GM19372 (cell line): ENCODE data around the gene BCOR.
A peak's percentile ranks its signal among the peaks of the same experiment; 100 is the strongest.

Experiments used
- ATAC-seq: cut with Tn5 transposase; IDR thresholded peaks from one replicate; pipeline ENCODE4 v1.9.1; 2021; ENCODE audit warnings: mild to moderate bottlenecking, low read depth, moderate library complexity; ENCODE audit not compliant: unreplicated experiment

BCOR gene

DNA sequence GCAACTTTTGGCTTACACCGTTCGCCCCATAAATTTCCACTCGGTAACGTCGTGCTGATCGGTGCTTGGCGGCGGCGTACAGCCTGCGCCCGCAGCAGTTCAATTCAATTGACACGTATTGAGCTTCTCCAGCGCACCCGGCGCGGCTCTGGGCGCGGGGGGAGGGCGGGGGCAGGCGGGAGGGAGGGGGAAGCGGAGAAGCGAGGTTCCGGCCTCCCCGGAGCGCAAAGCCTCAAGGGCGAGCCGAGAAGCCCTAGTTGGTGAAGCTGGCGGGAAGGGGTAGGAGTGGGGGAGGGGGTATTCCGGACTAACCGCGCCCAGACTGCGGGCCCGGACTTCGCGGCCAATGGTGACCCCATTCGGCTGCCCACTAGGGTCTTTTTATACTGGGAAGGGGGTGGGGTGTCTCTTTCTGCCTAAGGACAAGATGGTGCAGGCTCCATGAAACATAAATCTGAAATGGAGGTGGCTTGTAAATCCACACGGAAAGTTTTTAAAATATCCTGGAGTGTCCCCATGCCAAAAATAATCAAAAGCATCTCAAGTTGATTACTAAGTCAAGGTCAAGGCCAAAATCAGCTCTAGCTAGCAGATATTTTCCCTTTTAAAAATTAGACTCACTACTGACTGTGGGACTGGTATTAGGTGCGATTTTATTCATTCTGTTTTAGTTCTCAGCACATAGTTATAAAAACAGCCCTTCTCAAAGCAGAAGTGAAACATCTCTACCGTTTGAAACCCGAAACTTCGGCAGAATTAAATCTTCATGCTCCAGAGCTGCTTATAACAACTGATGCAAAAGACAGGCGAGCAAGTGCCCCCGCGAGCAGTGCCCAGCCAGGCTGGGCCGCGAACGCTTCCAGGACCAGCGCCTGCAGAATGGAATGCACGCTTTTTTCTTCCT lies 1.5 kb upstream of the BCOR start:
- ATAC-seq, result no peak

DNA sequence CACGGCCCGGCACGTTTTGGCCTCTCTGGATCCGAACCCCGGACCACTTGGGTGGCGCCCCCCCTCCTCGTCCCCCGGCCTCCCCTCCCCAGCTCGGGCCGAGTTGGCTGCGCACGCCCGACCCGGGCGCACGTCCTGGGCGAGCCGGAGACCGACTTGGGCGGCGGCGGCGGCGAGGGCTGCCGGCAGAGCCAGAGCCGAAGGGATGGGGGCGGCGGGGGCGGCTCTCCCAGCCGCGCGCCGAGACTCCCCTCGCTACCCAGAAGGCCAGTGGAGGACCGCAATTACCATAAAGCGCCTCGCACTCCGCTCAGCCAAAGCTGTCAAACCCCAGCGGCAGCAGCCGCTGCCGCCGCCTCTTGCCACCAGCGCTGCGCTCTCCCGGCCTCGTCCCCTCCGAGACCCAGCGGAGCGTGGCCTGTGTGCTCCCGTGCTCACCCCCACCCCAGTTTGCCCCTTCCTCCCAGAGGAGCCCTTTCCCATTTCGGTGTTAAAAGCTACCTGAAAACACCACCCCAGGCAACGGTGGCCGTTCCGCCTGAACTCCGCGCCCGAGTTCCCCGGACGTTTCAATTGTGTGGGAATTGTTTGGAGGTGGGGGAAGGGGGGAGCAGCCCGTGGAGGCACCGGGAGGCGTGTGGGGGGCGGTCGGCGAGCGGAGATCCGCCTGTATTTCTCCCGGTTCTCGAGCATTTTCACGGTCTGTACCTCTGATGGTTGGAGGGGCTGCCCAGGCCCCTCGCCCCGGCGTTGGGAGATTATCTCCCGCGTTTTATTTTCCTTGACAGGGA lies 701 bp upstream of the BCOR start:
- peak; percentile 19 for ATAC-seq

DNA sequence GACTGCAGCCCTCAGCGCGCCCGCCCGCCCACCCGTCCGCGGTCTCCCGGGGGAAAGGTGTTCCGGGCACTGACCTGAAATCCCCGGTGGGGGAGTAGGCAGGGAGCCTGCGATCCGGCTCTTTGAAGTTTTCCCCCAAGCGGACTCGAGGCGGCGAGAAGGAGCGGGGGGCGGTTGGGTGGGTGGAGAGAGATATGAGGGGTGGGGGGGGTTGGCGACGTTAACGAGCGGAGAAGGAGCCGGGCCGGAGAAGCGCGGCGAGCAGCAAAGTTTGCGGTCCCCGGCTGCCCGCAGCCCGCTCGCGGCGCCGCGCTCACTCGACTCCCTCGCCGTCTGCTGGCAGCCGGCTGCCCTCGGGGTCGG lies 636 bp downstream of the BCOR start:
- no peak for ATAC-seq

DNA sequence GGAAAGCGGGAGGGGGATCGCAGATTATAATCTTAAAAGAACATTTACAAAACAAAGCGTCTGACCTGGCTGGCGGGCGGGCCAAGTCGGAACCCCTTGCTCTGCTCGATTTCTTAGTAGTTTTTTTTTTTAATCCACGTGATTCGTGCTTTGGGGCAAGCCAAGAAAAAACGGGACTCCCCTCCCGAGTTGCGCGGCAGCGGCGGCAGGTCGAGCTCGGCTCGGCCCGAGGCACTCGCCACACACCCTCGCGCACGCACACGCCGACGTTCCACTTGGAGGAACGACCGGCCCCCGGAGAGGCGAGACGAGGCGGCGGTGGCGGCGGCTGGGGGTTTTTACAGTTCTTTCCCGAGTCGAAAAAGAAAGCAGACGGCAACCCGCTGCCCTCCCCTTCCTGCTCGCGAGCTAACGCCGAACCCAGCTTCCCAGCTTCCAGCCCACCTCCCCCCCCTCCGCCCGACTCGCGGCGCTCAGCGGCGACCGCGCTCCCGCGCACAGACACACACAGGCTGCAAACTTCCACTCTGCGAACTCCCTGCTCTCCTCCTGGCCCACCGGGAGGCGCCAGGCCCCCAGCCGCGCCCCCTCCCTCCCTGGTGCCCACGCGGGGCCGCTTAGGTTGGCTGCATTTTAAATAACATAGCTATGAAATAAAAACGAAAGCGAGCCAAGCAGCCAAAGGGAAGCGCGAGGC lies 1.2 kb downstream of the BCOR start:
- ATAC-seq, result no peak

DNA sequence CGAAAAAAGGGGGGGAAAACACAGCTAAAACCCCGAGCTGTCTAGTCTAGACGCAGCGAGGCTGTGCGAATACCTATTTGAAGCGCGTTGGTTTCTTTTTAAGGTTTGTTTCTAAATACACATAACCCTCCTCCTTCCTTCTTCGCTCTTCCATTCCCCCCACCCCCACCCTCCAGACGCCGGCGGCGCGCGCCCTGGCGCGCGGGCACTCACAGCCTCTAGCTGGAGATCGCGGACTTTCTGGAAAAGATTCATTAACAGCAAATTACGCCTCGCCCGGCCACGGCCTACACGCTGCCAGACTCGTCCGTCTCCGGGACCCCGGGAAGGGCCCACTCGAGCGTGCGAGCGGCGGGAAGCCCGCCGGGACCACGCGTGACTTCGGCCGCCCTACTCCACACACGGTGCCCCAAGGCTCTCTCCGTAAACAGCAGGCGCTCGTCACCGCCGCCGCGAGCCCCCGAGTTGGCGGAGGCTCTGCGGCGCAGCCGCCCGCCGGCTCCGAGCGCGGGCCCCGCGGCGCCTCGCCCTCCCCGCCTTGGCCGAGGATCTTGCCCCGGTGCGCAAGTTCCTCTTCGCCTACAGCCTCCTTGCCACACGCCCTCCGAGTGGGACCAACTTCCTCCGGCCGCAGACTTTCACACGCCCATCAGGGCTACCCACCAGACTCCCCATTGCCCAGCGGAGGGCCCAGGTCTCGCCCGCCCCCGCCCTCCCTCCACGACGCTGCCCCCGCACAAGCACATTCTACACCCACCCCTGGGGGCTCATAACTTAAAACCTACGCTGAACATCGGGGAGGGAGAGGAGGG lies 2.0 kb downstream of the BCOR start:
- ATAC-seq, result no peak

DNA sequence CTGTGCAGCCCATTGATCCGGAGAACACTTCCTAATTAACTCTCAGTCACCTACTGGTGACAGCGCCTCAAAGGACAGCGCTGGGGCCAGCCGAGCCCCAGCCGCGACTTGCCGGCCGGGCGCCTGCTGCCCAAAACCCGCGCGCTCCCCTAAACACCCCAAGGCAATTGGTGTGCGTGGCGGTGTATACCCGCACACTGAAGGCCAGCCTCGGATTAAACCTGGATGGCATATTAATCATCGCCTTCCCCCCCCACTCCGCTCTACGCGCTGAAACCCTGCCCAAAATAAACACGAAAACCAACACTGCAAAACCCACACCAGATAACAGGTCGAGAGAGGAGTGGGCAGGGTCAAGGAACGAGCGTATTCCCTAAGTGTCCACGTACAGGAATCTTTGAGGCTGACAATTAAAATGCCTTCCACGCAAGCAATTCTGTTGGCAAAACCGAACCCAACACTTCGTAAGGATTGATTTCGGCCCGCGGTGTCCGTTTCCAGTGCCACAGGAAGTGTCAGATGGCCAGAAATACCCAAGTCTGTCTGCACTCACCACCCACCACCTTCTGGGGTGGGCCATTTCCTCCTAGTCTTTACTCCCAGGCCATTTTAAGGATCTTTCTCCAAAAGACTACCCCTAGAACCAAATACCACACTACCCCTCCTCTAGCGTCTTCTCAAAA lies 2.7 kb downstream of the BCOR start:
- ATAC-seq, result no peak

DNA sequence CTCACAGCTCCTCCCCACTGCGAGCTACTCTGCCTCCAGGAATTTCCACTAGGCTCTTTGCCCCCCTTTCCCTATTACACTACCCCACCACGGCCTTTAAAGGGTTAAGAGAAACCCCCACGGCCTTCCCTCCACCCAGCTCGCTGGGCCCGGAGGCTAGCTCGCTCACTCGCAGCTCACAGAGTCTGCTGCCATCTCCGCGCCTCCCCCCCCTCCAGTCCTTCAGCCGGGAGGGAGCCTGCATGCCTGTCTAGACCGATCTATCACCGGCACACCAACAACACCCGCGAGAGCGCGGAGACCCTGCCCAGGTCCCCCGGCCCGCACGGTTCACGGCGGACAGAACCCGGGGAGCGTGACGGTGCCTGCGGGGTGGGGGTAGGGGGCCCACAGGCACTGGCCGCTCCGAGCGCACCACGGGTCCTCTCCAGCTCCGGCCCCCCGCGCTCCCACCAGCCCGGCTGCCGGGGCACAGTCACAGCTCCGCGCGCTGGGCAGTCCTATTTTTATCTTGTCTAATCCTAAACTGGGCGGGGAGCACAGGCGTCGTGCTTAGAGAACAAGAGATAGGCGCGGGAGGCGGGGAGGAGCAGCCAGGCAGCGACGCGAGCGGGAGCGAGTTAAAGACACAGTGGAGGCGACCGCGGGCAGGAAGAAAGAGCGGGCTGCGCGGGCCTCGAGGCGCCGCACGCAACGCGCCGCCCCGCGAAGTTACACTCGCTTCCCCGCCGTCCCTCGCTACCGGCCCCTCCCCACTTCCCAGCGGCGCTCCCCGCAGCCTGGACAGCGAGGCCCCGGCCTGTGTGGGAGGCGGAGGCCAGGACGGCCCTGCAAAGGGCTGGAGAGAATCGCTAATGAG lies 3.5 kb downstream of the BCOR start:
- no peak for ATAC-seq

DNA sequence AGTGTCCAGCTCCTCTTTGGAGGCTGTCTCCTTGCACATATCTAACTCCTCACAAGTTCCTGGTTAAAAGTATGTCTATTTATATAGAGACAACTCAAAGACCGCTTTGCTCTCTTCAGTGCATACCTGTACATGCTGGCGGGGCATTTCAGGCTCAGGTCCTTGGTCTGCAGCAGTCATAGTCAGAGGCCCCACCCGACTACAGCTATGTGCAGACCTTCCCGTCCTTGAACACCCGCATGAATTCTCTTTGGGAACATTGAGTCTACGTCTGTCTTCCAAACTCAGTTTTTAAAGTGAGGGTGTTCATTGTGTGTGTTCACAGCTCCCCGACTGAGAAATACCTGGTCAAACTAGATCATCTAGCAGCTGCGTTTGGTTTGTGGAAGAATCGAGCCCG lies 4.2 kb downstream of the BCOR start:
- no peak for ATAC-seq

DNA sequence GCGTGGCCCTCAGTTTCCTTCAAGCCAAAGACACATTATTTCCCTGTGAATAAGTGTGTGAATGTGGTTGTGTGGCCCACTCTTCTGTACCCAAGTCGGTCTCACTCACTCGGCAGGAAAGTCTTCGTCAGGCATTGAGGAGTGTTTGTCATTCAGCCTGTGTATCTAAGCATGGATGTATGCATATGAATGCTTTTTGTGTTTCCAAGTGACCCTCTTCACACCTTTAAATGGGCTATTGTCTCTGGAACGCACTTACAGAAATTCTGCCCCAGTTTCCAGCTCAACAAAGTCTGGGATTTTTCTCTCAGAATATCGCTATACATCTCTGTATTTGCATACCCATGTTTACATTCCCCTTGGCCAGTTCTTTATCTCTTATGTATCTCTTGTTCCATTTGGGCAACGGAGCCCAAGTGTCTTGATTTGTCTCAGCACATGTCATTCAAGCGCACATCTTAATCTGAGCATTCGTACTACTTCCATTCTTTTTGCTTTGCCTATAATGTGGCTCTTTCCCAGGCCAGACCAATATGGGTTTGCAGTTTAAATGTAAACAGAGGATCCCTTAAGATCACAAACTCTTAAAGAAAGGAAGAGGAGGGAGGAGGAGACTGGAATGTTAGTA lies 4.8 kb downstream of the BCOR start:
- no peak for ATAC-seq

DNA sequence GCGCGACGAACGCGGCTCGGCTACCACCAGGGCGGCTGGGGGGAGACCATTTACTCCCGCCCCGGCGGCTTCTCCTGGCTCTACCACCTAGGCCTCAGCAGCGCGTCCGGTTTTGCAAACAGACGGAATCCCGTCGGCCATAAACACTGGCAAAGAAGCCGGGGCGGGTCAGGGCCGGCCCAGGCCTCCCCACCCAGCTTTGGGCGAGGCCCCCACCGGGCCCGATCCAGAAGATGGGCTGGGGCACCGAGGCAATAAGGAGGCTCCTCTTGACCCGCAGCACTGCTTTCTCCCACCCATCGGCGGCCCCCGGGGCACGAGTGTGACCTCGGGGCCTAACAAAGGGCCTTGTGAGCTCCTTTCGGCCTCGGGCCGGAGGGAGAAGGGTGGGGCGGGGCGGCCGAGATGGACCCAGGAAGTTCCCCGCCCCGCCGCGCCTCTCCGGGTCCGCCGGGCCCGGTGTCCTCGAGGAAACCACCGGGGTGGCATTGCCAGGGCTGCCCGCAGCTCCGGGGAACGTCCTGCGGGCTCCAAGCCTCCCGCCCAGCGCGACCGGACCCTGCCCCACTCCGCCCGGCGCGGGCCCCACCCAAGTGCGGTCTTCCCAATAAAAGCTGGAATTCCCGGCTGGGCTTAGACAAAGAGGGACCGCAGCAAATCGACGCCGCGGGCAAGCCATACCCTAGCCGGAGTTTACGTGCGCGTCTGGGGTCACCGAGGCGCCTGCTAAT lies 5.9 kb downstream of the BCOR start:
- no peak for ATAC-seq

DNA sequence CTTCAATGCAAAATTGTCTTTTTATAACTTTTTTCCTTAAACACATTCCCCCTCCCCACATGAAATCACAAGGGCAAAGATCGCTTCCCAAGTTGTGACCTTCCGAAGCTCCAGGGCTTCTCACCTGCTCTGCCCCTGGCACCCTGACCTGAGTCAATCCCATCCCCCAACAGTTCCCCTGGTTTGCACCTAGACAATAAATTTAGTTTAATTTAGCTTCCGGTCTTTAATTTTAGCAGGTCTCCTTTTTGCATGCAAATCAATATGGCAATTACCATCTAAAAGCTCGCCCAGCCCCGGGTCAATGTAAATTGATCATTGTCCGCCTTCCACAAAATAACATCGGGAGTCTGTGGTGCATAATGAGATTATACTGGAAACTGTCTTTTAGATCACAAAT lies 6.8 kb downstream of the BCOR start:
- no peak for ATAC-seq

DNA sequence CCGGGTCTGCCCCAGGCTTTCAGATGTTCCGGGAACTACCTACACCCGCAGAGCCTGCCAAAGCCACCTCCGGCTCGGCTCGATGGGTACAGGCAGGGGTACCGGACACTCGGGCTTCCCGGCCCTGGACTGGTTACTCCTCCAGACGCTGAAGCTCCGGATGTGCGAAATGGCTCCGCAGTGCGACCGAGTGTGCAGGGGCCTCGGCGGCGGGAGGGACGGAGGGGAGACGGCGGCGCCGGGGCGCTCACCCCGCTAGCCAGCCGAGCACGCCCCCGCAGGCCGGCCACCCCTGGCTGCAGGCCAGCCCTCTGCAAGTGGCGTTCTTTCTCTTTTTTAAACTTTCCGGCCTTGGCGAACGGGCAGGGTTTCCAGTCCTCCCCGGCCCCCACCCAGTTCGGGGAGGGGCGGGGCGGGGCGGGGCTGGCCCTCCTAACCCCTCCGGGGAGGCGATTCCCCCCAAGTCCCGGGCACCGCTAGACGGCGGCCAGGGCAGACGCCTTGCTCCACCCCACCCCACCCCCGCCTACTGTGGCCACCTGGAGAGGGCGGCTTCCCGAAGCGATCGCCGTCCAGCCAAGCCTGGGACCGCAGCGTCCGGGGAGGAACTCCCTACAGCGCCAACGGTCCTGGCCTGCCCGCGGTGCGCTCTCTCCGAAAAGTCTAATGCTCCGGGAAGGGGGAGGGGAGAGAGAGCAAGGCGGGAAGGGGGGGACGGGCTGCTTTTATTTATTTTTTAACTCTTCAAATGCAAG lies 7.5 kb downstream of the BCOR start:
- ATAC-seq, result no peak

DNA sequence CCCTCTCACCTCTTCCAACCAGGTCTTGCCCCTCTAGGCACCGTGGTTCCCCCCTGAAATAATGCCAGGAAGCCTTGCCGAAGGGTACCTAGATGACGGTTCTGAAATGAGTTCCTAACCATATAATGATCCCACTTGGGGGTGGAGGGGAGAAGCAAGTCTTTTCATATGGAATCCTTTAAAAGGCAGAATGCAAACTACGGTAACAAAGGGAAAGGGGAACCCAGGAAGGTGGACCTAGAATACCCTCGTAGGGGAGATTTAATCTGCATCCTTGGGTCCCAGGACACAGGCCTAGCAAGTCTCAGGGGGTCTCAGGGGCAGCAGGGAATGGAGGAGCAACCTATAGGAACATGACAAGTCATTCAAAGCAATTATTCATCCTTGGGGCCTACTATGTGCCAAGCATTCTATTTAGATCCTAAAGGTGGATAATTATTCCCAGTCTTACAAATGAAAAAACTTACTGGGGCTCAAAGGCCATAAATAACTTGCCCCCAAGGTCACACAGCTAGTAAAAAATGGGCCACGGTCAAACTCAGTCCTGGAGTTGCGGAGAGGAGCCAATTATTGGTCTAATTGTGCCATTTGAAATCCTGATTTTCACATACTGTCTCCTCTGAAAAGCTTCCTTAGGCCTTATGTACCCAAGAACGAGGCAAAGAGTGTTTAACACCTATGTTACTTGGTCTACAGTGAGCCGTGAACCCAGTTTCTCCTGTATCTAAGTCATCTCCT lies 8.8 kb downstream of the BCOR start:
- ATAC-seq, result no peak

DNA sequence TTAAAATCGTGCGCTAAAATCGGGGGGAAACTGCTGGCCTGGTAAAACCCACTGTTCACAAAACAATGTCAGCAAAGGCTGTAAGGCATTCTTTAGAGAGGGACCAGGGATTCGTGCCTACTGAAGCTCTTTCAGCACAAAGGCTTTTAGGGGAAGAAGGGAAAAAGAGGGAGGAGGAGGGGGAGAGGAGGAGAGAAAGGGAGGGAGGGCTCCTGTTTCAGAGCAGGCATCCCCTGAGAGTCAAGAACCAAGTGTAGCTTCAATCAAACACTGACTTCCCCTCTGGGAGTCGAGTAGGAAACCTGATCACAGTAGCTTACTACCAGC lies 9.5 kb downstream of the BCOR start:
- no peak for ATAC-seq

DNA sequence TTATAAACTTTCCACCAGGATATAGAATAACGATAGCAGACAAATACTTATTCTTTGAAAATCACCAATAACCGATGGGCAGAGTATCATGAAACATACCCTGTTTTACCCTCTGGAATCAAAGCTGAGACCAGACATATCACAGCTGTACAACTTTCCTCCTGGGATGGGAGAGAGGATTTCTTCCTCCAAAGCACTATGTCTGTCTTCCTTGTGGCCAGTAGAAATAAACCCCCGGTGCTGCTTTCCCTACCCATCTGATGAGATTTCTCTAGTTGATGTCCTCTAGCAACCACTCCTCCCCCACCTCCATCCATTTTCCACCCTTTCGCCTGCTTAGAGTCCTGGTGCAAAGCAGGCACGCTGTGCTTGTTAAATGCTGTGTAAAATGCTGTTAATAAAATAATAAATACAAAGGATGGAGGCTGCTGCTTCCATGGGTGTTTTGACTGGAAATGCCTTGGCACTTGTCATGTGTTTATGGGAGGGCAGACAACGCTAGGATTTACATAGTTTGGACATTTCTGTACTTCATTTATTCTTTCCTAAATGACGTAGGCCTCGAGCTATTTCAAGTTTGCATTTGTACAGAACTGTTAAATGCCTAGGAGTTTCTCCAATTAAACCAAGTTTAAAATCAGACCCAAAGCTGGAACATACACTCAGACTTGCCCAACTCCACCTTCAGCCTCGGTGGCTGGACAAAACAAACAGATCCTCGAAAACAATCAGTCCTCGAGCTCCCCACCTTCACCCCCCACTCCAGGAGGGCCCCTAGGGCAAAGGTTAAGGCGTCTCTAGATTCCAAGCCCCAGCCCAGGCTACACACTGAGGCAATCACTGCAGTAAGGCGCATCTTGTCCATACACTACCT lies 10.1 kb downstream of the BCOR start:
- no peak for ATAC-seq
